Fibroblast of lung (primary cell): ENCODE results near the gene CEP131. TPM values are rescaled to one million over a fixed set of nuclear protein-coding genes. Genes with fewer than 3 reads are reported as not detected.
A peak's percentile ranks its signal among the peaks of the same experiment; 100 is the strongest.

Experiments
- DNase-seq, 2 donors: peaks; one replicate each; pipeline versions ENCODE4 v3.0.0 to v3.0.0-alpha.2; 2010; ENCODE audit warnings: low read depth in 2 of 2
- H2AFZ ChIP-seq: 2 replicates; pipeline ENCODE4 v1.5.1; 2012; ENCODE audit warnings: low read length, control low read depth, inconsistent platforms
- H3K27ac ChIP-seq: 2 replicates; pipeline ENCODE4 v1.5.1; 2011; ENCODE audit warnings: low read length, control low read depth; ENCODE audit not compliant: insufficient read depth
- H3K27me3 ChIP-seq: 2 replicates; pipeline ENCODE4 v1.5.1; 2011; ENCODE audit warnings: mild to moderate bottlenecking, low read length; ENCODE audit not compliant: control insufficient read depth, insufficient read depth
- H3K36me3 ChIP-seq: 2 replicates; pipeline ENCODE4 v1.5.1; 2011; ENCODE audit warnings: low read length; ENCODE audit not compliant: control insufficient read depth, insufficient read depth
- H3K4me1 ChIP-seq: 2 replicates; pipeline ENCODE4 v1.5.1; 2011; ENCODE audit warnings: low read length; ENCODE audit not compliant: control insufficient read depth, insufficient read depth; ENCODE audit errors: extremely low read depth
- H3K4me2 ChIP-seq: 2 replicates; pipeline ENCODE4 v1.5.1; 2011; ENCODE audit warnings: low read length, control low read depth; ENCODE audit not compliant: insufficient read depth; ENCODE audit errors: extremely low read depth
- H3K4me3 ChIP-seq, 4 experiments: fragments of 200-600 bp in 1 of 4; sonication (generic) in 1 of 4; replicated peaks in 1 of 4; 2 replicates each; pipeline ENCODE4 v1.5.1; 2011 to 2016; ENCODE audit warnings: low read length in 4 of 4, low read depth in 3 of 4, mild to moderate bottlenecking in 3 of 4, control low read depth in 2 of 4, inconsistent platforms in 1 of 4, mixed read lengths in 1 of 4; ENCODE audit not compliant: insufficient read depth in 1 of 4; ENCODE audit errors: control extremely low read depth in 1 of 4
- H3K79me2 ChIP-seq: 2 replicates; pipeline ENCODE4 v1.5.1; 2012; ENCODE audit warnings: mild to moderate bottlenecking, low read length, inconsistent platforms; ENCODE audit not compliant: control insufficient read depth, insufficient read depth
- H3K9ac ChIP-seq: 2 replicates; pipeline ENCODE4 v1.5.1; 2011; ENCODE audit warnings: mild to moderate bottlenecking, low read length, control low read depth; ENCODE audit not compliant: insufficient read depth
- H3K9me3 ChIP-seq: 2 replicates; pipeline ENCODE4 v1.5.1; 2012; ENCODE audit warnings: low read depth, low read length; ENCODE audit not compliant: control insufficient read depth, insufficient read depth
- H4K20me1 ChIP-seq: 2 replicates; pipeline ENCODE4 v1.5.1; 2011; ENCODE audit warnings: low read length; ENCODE audit not compliant: control insufficient read depth, insufficient read depth; ENCODE audit errors: extremely low read depth
- EZH2 ChIP-seq: IDR thresholded peaks from 2 replicates; pipeline ENCODE4 v1.5.1; 2012; ENCODE audit warnings: low read length, control low read depth, mild to moderate bottlenecking; ENCODE audit errors: missing control alignments
- polyA plus RNA-seq, 2 donors: library from polyadenylated mRNA; depleted of rRNA in 1 of 2; stranded (reverse) in 1 of 2; unstranded in 1 of 2; fragments of >200 nt; gene quantifications; 2 replicates each; pipeline ENCODE4 v1.2.1, GENCODE V29; 2011 to 2012; ENCODE audit warnings: missing spikeins in 1 of 2
- total RNA-seq: library from RNA; depleted of rRNA; stranded (reverse); fragments of >200 nt; gene quantifications from 2 replicates; pipeline ENCODE4 v1.2.1, GENCODE V29; 2014
- TF ChIP-seq, protein P1 (sequence below), 2 donors: IDR thresholded peaks in 1 of 2; conservative IDR thresholded peaks in 1 of 2; 1 replicate in 1 of 2; 2 replicates in 1 of 2; pipeline ENCODE4 v1.5.1; 2011 to 2012; ENCODE audit warnings: low read length in 2 of 2, control low read depth in 1 of 2, inconsistent platforms in 1 of 2, low read depth in 1 of 2, mild to moderate bottlenecking in 1 of 2

Gene CEP131
- total and polyA plus RNA-seq, 2 donors (not counting 1 experiment from before 2014, with no cell fraction given) = 2.0 to 7.4 TPM

DNA sequence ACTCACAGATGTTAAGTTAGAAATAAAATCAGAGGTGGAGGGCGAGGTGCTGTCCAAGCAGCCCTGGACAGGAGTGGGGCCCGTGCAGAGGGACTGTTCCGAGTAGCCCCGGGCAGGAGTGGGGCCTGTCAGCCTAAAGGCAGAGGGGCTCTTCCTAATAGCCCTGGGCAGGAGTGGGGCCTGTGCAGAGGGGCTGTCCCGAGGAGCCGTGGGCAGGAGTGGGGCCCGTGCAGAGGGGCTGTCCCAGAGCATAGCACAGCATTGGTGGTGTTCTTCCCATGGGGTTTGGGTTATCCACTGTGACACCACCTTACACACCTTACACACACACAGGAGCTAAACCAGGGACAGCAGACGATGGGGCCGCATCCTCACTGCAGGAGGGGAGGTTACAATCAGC is 10.4 kb downstream of the CEP131 start:
- Histone ChIP-seq H3K4me2 (no peak overlapping the region), H3K4me3 (no peak overlapping the region), H3K27me3 (no peaks in the 10 kb centered on the region), H3K9ac (no peak overlapping the region), H3K36me3 (no peaks in the 10 kb centered on the region), H3K27ac (no peak overlapping the region), H4K20me1 (no peaks in the 10 kb centered on the region), H3K9me3 (no peaks in the 10 kb centered on the region), H2AFZ (no peak overlapping the region), H3K4me1 (no peaks in the 10 kb centered on the region), H3K79me2 (no peaks in the 10 kb centered on the region)
- no peak for DNase-seq
- TF ChIP-seq, protein P1, sequence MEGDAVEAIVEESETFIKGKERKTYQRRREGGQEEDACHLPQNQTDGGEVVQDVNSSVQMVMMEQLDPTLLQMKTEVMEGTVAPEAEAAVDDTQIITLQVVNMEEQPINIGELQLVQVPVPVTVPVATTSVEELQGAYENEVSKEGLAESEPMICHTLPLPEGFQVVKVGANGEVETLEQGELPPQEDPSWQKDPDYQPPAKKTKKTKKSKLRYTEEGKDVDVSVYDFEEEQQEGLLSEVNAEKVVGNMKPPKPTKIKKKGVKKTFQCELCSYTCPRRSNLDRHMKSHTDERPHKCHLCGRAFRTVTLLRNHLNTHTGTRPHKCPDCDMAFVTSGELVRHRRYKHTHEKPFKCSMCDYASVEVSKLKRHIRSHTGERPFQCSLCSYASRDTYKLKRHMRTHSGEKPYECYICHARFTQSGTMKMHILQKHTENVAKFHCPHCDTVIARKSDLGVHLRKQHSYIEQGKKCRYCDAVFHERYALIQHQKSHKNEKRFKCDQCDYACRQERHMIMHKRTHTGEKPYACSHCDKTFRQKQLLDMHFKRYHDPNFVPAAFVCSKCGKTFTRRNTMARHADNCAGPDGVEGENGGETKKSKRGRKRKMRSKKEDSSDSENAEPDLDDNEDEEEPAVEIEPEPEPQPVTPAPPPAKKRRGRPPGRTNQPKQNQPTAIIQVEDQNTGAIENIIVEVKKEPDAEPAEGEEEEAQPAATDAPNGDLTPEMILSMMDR (conservative IDR thresholded peaks at IDR 0.05 in 1 of 2, IDR thresholded peaks at IDR 0.05 in 1 of 2; ENCODE audit: low read depth in 1 of 2, low read length in 2 of 2) = no peak
- no peak for TF ChIP-seq EZH2

DNA sequence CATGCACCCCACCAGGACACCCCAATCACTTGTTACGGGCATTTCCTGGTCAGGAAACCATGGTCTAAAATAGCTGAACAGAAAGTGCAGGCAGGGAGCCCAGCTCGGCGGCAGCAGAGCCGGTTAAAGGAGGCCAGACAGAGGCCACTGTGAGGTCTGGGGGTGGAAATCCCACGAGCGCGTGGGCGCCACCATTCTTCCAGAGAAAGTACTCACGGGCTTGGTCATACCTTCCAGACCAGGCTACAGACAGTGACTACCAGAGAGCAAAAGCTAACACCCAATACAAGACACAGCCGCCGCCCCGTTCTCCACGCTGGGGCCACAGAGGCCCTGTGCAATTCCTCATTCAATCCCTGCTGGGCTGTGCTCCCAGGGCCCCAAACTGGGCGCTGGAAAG is 11.9 kb downstream of the CEP131 start:
- Histone ChIP-seq H3K9me3 (no peaks in the 10 kb centered on the region), H3K4me1 (no peaks in the 10 kb centered on the region), H3K36me3 (no peaks in the 10 kb centered on the region), H3K4me2 (no peak overlapping the region), H3K79me2 (no peaks in the 10 kb centered on the region), H3K4me3 (no peak overlapping the region), H2AFZ (no peak overlapping the region), H3K27ac (no peak overlapping the region), H3K27me3 (no peaks in the 10 kb centered on the region), H4K20me1 (no peaks in the 10 kb centered on the region), H3K9ac (no peak overlapping the region)
- TF ChIP-seq, protein P1 (conservative IDR thresholded peaks at IDR 0.05 in 1 of 2, IDR thresholded peaks at IDR 0.05 in 1 of 2; ENCODE audit: low read depth in 1 of 2, low read length in 2 of 2) = no peak
- peak in 1 of 2 donors; percentile 29 for DNase-seq

DNA sequence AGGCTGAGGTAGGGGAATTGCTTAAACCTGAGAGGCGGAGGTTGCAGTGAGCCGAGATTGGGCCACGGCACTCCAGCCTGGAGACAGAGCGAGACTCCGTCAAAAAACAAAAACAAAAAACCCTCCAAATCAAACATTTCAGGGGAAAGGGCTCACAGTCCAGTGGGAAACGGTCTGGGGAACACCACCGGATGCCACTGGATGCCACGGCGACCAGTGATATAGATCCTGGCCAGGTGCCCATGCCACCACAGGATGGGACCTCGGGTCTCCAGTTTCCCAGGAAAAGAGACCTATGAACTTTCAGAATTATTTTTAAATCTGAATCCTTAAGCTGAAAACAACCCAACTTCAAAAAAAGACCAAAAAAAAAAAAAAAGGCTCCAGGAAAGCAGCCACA is 12.3 kb downstream of the CEP131 start:
- Histone ChIP-seq H3K27me3 (no peaks in the 10 kb centered on the region), H4K20me1 (no peaks in the 10 kb centered on the region), H3K4me3 (no peak overlapping the region), H2AFZ (no peak overlapping the region), H3K27ac (no peak overlapping the region), H3K79me2 (no peaks in the 10 kb centered on the region), H3K9ac (no peak overlapping the region), H3K4me2 (no peak overlapping the region), H3K36me3 (no peaks in the 10 kb centered on the region), H3K4me1 (no peaks in the 10 kb centered on the region), H3K9me3 (no peaks in the 10 kb centered on the region)
- no peak for TF ChIP-seq EZH2
- TF ChIP-seq, protein P1 (conservative IDR thresholded peaks at IDR 0.05 in 1 of 2, IDR thresholded peaks at IDR 0.05 in 1 of 2; ENCODE audit: low read depth in 1 of 2, low read length in 2 of 2) = no peak
- no peak for DNase-seq
